HEK293 (cell line): ENCODE data around the gene INSYN1.

Source experiments
- ZNF324 ChIP-seq: fragments of 450-650 bp; formaldehyde crosslinking; IDR thresholded peaks from 2 replicates; pipeline ENCODE4 v1.5.1; 2016; ENCODE audit warnings: missing biosample characterization, missing genetic modification characterization
- ZNF792 ChIP-seq: fragments of 450-650 bp; formaldehyde crosslinking; IDR thresholded peaks from 2 replicates; pipeline ENCODE4 v1.5.1; 2016; ENCODE audit warnings: missing biosample characterization, missing genetic modification characterization
- TF ChIP-seq, protein P1 (sequence below): sonication (generic); formaldehyde crosslinking; IDR thresholded peaks from 2 replicates; pipeline ENCODE4 v1.8.1; 2022; ENCODE audit warnings: mild to moderate bottlenecking, moderate library complexity, missing genetic modification reagents

DNA sequence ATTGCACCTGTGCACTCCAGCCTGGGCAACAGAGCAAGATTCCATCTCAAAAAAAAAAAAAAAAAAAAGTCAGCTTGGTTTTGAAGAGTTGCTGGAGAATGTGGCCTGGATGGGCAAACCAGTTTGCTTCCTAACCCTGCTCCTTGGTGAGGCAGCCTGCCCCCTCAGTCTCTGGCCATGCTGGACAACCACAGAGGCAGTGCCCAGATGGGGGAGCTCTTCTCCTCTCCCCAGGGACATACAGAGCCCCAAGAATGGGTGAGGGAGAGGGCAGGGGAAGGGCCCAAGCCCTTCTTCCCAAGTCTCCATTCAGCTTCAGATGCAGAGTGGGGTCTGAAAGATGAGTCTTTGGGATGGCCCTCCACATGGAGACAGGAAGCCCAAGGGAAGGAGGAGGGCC lies 41.0 kb downstream of the INSYN1 start:
- TF ChIP-seq ZNF792 (tag by site-specific recombination) (no peak), ZNF324 (tag by site-specific recombination) (no peak)
- TF ChIP-seq, protein P1, sequence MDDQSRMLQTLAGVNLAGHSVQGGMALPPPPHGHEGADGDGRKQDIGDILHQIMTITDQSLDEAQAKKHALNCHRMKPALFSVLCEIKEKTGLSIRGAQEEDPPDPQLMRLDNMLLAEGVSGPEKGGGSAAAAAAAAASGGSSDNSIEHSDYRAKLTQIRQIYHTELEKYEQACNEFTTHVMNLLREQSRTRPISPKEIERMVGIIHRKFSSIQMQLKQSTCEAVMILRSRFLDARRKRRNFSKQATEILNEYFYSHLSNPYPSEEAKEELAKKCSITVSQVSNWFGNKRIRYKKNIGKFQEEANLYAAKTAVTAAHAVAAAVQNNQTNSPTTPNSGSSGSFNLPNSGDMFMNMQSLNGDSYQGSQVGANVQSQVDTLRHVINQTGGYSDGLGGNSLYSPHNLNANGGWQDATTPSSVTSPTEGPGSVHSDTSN (CRISPR knock-in tag): no peak
